Rectal smooth muscle tissue (tissue), 1 donor: ENCODE measurements around the gene COL26A1.
"Not testable (repeated sequence)": the region's sequence is repeated elsewhere in the genome, so short reads cannot be mapped to it uniquely, and the experiment has no call there.

ENCODE experiments used
- H3K27ac ChIP-seq: one replicate; pipeline ENCODE4 v1.7.0; 2013; ENCODE audit warnings: low read depth, low read length, inconsistent platforms
- H3K27me3 ChIP-seq: one replicate; pipeline ENCODE4 v1.7.0; 2013; ENCODE audit warnings: low read length; ENCODE audit not compliant: control insufficient read depth, insufficient read depth
- H3K36me3 ChIP-seq: one replicate; pipeline ENCODE4 v1.7.0; 2013; ENCODE audit warnings: low read length; ENCODE audit not compliant: control insufficient read depth, insufficient read depth
- H3K4me1 ChIP-seq: one replicate; pipeline ENCODE4 v1.7.0; 2013; ENCODE audit warnings: low read length; ENCODE audit not compliant: control insufficient read depth, insufficient read depth
- H3K4me3 ChIP-seq: one replicate; pipeline ENCODE4 v1.7.0; 2013; ENCODE audit warnings: low read length
- H3K9ac ChIP-seq: one replicate; pipeline ENCODE4 v1.7.0; 2013; ENCODE audit warnings: low read length

COL26A1 gene

DNA sequence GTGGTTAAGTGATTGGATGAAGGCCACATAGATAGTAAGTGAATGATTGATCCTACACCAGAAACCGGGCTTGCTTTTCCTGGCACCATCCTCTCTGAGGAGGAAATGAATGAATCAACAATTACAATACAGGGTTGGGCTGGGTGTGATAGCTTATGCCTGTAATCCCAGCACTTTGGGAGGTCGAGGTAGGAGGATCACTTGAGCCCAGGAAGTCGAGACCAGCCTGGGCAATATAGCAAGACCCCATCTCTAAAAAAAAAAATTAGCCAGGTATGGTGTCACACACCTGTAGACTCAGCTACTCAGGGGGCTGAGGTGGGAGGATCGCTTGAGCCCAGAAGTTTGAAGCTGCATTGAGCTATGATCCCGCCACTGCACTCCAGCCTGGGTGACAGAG is 111.5 kb downstream of the COL26A1 start:
- H3K27me3 ChIP-seq = no peaks in the 10 kb centered on the region
- no peak overlapping the region for H3K9ac ChIP-seq
- H3K36me3 ChIP-seq = no peaks in the 10 kb centered on the region
- no peak overlapping the region for H3K4me3 ChIP-seq
- H3K4me1 ChIP-seq = no peaks in the 10 kb centered on the region
- H3K27ac ChIP-seq = no peak overlapping the region

DNA sequence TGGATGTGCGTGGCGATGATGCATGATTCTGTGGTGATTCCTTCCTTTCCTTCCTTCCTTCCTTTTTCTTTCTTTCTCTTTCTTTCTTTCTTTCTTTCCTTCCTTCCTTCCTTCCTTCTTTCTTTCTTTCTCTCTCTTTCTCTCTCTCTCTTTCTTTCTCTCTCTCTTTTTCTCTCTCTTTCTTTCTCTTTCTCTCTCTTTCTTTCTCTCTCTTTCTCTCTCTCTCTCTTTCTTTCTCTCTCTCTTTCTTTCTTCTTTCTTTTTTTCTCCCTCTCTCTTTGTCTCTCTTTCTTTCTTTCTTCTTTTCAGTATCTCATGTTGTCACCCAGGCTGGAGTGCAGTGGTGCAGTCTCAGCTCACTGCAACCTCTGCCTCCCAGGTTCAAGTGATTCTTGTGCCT is 113.0 kb downstream of the COL26A1 start:
- not testable (repeated sequence) for H3K27ac ChIP-seq, H3K9ac ChIP-seq, H3K27me3 ChIP-seq, H3K4me1 ChIP-seq, H3K36me3 ChIP-seq, H3K4me3 ChIP-seq

DNA sequence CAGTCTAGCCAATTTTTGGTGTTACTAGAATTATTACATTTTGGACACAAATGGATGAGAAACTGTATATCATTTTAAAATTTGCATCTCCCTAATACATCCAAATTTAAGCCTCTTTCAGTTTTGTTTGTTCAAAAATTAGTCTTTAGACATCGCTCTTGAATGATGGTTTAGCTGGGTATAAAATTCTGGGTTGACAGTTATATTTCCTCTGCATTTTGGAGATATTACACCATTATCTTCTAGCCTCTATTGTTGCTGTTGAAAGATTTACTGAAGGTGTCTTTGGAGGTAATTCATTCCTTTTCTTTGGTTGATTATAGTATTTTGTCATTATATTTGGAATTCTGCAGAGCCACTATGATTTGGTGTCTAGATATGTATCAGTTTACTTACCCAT is 116.5 kb downstream of the COL26A1 start:
- no peaks in the 10 kb centered on the region for H3K27me3 ChIP-seq
- H3K9ac ChIP-seq = no peak overlapping the region
- no peak overlapping the region for H3K4me3 ChIP-seq
- no peak overlapping the region for H3K27ac ChIP-seq
- no peaks in the 10 kb centered on the region for H3K36me3 ChIP-seq
- no peaks in the 10 kb centered on the region for H3K4me1 ChIP-seq

DNA sequence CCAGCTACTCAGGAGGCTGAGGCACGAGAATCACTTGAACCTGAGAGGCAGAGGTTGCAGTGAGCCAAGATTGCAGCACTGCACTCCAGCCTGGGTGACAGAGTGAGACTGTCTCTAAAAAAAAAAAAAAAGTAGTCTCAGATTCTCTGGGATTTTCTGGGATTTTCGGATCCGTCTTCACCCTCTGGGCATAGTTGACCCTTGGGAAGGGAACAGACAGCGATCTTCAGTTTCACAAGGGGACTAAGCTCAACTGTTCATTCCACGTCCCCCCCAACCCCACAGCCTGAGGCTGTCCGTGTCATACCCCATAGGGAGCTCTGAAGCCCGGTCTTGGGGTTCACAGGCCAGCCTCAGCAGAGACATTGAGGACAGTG is 123.4 kb downstream of the COL26A1 start:
- H3K9ac ChIP-seq, H3K4me3 ChIP-seq, H3K27me3 ChIP-seq, H3K36me3 ChIP-seq, H3K27ac ChIP-seq, H3K4me1 ChIP-seq: not testable (repeated sequence)

DNA sequence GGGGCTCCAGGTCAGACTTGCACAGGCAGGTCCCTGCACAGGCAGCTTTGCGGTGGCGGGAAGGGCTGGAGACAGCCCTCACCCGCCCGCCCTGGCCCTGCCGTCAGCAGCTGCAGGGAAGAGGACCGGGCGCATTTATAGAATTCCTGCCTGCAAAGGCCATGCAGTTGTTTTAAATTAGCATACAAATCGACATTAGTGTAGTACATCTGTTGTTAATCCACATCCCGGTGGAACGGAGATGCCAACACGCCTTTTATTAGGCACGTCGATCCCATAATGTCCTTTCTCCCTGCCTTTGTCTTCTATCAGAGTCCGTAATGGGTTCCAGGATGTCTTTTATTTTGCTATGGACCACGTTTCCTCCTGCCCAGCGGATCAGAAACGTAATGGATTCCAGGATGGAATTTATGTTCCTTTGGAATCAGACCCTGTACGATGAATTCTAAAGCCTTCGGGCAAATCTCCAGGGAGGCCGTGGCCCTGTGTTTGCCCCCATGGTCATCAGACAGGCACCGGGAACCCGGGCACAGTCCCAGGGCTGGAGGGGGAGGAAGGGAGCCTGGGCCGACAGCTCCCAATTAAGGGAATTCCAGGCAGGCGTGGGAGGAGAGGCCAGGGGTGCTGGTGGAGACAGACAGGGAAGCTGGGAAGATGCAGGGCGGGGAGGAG is 123.9 kb downstream of the COL26A1 start:
- Histone ChIP-seq H3K36me3 (no peaks in the 10 kb centered on the region), H3K9ac (no peak overlapping the region), H3K27ac (no peak overlapping the region), H3K4me3 (no peak overlapping the region), H3K4me1 (peaks cover 3% of the 10 kb centered on the region), H3K27me3 (no peaks in the 10 kb centered on the region)

DNA sequence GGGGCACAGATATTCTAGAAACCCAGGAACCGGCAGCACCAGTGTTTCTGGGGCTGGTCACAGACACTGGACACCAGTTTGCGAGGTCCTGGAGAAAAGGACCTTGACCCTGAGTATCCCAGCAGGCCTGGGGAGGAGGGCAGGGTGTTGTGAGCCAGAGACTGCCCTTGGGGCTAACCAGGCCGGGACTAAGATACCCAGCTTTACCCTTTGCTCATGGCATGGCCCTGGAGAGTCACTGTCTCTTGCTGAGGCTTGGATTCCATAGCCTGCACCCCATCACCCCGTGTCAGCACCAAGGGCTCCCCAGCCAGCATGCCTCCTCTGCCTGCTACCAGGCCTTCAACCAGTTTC is 124.4 kb downstream of the COL26A1 start:
- H3K36me3 ChIP-seq = no peaks in the 10 kb centered on the region
- H3K9ac ChIP-seq = no peak overlapping the region
- no peak overlapping the region for H3K4me3 ChIP-seq
- no peak overlapping the region for H3K27ac ChIP-seq
- H3K27me3 ChIP-seq = no peaks in the 10 kb centered on the region
- H3K4me1 ChIP-seq = peaks cover 3% of the 10 kb centered on the region

DNA sequence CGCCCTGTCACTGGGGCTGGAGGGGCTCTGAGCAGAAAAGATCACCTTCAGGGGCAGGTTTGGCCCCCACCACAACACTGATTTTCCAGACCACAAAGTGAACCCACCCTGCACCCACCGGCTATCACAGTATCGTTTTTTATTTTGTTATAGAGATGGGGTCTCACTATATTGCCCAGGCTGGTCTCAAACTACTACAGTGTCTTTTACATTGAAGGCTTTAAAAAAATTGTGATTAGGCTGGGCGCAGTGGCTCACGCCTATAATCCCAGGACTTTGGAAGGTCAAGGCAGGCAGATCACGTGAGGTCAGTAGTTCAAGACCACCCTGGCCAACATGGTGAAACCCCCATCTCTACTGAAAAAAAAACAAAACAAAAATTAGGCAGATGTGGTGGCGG is 125.1 kb downstream of the COL26A1 start:
- no peak overlapping the region for H3K4me3 ChIP-seq
- no peak overlapping the region for H3K9ac ChIP-seq
- H3K27ac ChIP-seq = no peak overlapping the region
- peaks cover 3% of the 10 kb centered on the region for H3K4me1 ChIP-seq
- H3K36me3 ChIP-seq = no peaks in the 10 kb centered on the region
- no peaks in the 10 kb centered on the region for H3K27me3 ChIP-seq

DNA sequence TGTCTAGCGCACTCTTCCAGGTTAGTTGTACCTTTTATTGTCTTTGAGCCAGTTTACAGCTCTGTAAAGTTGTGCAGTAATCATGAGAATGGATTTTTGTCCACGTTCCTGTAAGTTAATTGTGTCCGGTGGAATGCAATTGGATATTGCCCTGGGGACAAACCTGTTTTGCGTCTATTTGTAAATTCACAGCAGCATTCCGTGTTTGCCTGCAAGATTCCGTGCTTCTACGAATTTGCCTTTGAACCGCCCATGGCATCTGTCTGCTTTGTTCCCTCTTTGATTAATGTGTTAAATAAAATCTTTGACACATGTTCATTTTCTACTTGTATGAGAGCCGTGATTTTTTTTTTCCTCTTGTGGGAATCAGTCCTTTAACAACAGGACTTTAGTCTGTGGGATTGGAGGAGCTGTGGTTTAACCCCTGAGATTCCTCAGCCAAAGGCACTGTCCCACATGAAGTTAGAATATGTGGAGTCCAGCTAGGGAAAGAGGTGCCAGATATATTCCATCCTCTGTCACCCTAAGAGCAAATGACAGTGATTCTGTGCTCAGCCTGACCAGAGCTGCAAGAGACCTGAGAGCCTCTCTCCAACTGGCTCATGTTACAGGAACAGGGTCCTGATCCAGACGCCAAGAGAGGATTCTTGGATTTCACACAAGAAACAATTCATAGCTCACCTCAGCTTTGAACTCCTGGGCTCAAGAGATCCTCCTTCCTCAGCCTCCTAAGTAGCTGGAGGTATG is 126.3 kb downstream of the COL26A1 start:
- Histone ChIP-seq H3K36me3 (no peaks in the 10 kb centered on the region), H3K9ac (no peak overlapping the region), H3K4me1 (peaks cover 3% of the 10 kb centered on the region), H3K4me3 (no peak overlapping the region), H3K27me3 (no peaks in the 10 kb centered on the region), H3K27ac (no peak overlapping the region)

DNA sequence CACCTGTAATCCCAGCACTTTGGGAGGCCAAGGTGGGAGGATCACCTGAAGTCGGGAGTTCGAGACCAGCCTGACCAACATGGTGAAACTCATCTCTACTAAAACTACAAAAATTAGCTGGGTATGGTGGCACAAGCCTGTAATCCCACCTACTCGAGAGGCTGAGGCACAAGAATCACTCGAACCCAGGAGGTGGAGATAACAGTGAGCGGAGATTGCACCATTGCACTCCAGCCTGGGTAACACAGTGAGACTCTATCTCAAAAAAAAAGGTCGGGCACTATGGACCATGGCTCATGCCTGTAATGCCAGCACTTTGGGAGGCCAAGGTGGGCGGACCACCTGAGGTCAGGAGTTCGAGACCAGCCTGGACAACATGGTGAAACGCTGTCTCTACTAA is 127.8 kb downstream of the COL26A1 start:
- H3K4me3 ChIP-seq, H3K27me3 ChIP-seq, H3K9ac ChIP-seq, H3K4me1 ChIP-seq, H3K36me3 ChIP-seq, H3K27ac ChIP-seq: not testable (repeated sequence)

DNA sequence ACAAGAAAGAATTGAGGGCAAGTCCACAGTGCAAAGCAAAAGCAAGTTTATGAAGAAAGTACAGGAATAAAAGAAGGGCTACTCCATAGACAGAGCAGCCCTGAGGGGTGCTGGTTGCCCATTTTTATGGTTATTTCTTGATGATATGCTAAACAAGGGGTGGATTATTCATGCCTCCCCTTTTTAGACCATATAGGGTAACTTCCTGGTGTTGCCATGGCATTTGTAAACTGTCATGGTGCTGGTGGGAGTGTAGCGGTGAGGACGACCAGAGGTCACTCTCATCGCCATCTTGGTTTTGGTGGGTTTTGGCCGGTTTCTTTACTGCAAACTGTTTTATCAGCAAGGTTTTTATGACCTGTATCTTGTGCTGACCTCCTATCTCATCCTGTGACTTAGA is 128.8 kb downstream of the COL26A1 start:
- not testable (repeated sequence) for H3K4me1 ChIP-seq, H3K36me3 ChIP-seq, H3K27me3 ChIP-seq, H3K4me3 ChIP-seq, H3K27ac ChIP-seq, H3K9ac ChIP-seq

DNA sequence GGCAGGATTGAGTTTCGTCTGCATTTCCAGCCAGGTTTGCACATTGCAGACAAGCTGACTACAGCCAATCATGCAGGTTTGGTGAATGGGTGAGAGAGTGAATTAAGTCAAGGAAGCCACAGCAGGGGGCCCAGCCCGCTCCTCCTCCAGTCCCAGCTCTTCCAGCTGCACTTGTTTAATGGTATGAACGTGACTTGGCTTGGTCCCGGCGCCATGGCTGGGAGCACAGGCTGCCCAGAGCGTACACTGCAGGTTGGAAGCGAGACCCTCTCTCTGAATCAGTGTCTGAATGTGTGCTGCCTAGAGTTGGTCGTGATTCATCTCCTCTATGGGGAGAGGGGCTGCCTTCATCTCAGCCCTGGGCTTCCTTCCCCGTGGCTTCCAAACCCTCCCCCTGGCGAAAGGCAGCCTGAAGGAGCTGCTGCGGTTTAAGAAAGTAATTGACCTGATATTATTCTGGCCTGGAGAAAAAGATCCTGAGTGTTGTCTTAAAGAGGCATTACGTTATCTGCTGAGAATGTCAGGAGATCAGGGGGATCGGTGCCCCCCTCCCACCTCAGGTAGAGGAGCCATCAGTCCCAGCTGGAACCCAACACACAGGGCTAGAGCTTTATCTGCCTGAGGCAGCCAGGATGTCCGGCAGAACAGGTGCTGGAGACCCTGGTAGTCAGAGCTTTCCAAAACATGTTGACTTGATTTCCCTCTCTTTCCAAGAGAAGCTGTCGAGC is 132.1 kb downstream of the COL26A1 start:
- H3K4me3 ChIP-seq = no peak overlapping the region
- H3K27ac ChIP-seq = no peak overlapping the region
- H3K9ac ChIP-seq = no peak overlapping the region
- H3K36me3 ChIP-seq = no peaks in the 10 kb centered on the region
- no peaks in the 10 kb centered on the region for H3K4me1 ChIP-seq
- H3K27me3 ChIP-seq = no peaks in the 10 kb centered on the region

DNA sequence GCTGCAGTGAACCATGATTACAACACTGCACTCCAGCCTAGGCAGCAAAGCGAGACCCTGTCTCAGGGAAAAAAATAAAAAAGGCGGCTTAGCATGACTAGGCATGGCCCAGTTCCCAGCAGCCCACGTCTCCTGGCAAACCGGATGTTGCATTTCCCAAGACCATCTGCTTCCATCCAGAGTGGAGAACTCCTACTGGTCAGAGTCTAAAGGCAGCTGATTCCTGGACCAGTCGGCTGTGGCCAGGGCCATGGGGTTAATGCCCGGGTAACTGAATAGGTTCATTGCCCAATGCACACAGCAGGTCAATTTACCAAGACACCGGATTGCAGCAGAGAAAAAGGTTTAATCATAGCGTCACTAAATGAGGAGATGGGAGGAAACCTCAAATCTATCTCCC is 133.3 kb downstream of the COL26A1 start:
- Histone ChIP-seq H3K27me3 (no peaks in the 10 kb centered on the region), H3K4me1 (no peaks in the 10 kb centered on the region), H3K4me3 (no peak overlapping the region), H3K36me3 (no peaks in the 10 kb centered on the region), H3K9ac (no peak overlapping the region), H3K27ac (no peak overlapping the region)

DNA sequence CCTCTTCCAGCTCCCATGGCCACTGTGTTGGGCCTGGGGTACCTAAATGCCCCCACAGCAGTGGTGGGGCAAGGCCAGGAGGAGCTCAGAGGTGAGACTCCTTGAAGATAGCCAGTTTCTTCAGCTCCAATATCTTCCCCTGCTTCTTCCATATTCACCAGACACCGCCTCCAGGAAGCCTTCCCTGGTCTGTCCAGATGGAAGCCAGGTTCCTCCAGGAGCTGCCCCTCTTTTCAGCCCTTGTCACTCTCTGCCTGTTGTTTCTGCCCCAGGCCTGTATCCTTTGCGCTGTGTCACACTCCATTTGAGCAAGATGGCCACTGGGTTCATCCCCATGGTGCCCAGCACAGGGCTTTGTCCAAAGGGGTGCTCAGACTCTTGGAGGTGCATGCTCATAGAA is 138.7 kb downstream of the COL26A1 start:
- H3K27me3 ChIP-seq = no peaks in the 10 kb centered on the region
- no peak overlapping the region for H3K27ac ChIP-seq
- no peaks in the 10 kb centered on the region for H3K36me3 ChIP-seq
- H3K9ac ChIP-seq = no peak overlapping the region
- H3K4me1 ChIP-seq = no peaks in the 10 kb centered on the region
- no peak overlapping the region for H3K4me3 ChIP-seq
